K562 (cell line): ENCODE results near the gene PRKACA. TPM values are rescaled to one million over a fixed set of nuclear protein-coding genes. Genes with fewer than 3 reads are reported as not detected.

ENCODE experiments used
- CBX1 ChIP-seq: sonication (generic); IDR thresholded peaks from 2 replicates; pipeline ENCODE4 v1.6.1; 2016; ENCODE audit warnings: antibody characterized with exemption, low read depth, mild to moderate bottlenecking
- FOXM1 ChIP-seq, 2 experiments: fragments of 450-650 bp in 1 of 2; sonication (generic) in 1 of 2; formaldehyde crosslinking in 1 of 2; IDR thresholded peaks; 2 replicates each; pipeline versions ENCODE4 v1.6.1 to v1.9.0; 2017 to 2022; ENCODE audit warnings: low read depth in 2 of 2, mild to moderate bottlenecking in 2 of 2, missing genetic modification reagents in 1 of 2, moderate library complexity in 1 of 2
- KAT2B ChIP-seq: IDR thresholded peaks from one replicate; pipeline ENCODE4 v1.6.1; 2012; ENCODE audit warnings: low read depth, mild to moderate bottlenecking, control low read depth, inconsistent platforms, low read length, moderate library complexity
- MLLT1 ChIP-seq, 2 experiments: fragments of 450-650 bp; IDR thresholded peaks; 2 replicates each; pipeline ENCODE4 v1.6.1; 2016
- NR0B1 ChIP-seq: fragments of 450-650 bp; IDR thresholded peaks from one replicate; pipeline ENCODE4 v1.6.1; 2018; ENCODE audit warnings: mild to moderate bottlenecking, moderate library complexity; ENCODE audit not compliant: partially characterized antibody
- POLR2G ChIP-seq: fragments of 200-400 bp; formaldehyde crosslinking; IDR thresholded peaks from 2 replicates; pipeline ENCODE4 v1.6.1; 2017; ENCODE audit warnings: low read depth, mild to moderate bottlenecking, antibody characterized with exemption, low read length, moderate library complexity
- SRF ChIP-seq, 2 experiments: fragments of 250-450, 450-650 bp in 1 of 2; sonication (Bioruptor Pico) in 1 of 2; sonication (generic) in 1 of 2; formaldehyde crosslinking; IDR thresholded peaks; 2 replicates each; pipeline versions ENCODE4 v1.5.0 to v1.5.1; 2020 to 2022; ENCODE audit warnings: mild to moderate bottlenecking in 1 of 2, missing genetic modification reagents in 1 of 2
- THAP12 ChIP-seq: fragments of 250-450 bp; sonication (Bioruptor Pico); IDR thresholded peaks from 2 replicates; pipeline ENCODE4 v1.9.0; 2021; ENCODE audit warnings: mild to moderate bottlenecking, inconsistent platforms
- ZBTB11 ChIP-seq, 3 experiments: fragments of 200-800 bp in 1 of 3; fragments of 250-450 bp in 1 of 3; fragments of 450-650 bp in 1 of 3; sonication (Bioruptor Pico) in 1 of 3; sonication (Bioruptor generic) in 1 of 3; formaldehyde crosslinking in 1 of 3; IDR thresholded peaks; 2 replicates each; pipeline versions ENCODE4 v1.6.1 to v1.8.0; 2016 to 2022; ENCODE audit warnings: mild to moderate bottlenecking in 2 of 3, missing genetic modification characterization in 2 of 3, missing compliant biosample characterization in 1 of 3, moderate library complexity in 1 of 3
- ZBTB33 ChIP-seq: sonication (generic); formaldehyde crosslinking; IDR thresholded peaks from 2 replicates; pipeline ENCODE4 v1.8.1; 2023; ENCODE audit warnings: mild to moderate bottlenecking, missing genetic modification reagents
- ZFP36 ChIP-seq: fragments of 150-350 bp; IDR thresholded peaks from 2 replicates; pipeline ENCODE4 v1.6.1; 2018; ENCODE audit warnings: low read length, low read depth; ENCODE audit not compliant: partially characterized antibody
- ZNF511 ChIP-seq: sonication (generic); formaldehyde crosslinking; IDR thresholded peaks from 2 replicates; pipeline ENCODE4 v1.8.0; 2022; ENCODE audit warnings: mild to moderate bottlenecking, missing genetic modification reagents
- polyA plus RNA-seq, 8 experiments: library from polyadenylated mRNA; depleted of rRNA in 4 of 8; stranded (reverse) in 5 of 8; unstranded in 3 of 8; fragments of >200 nt; fragmentation: Nextera tagmentation in 2 of 8; fragmentation: Illumina TruSeq in 1 of 8; extraction: Ambion mirVana in 2 of 8; extraction: Trizol in 1 of 8; gene quantifications; 2 replicates each; pipeline versions ENCODE4 v1.2.1 to v1.2.3, GENCODE V29; 2011 to 2014; ENCODE audit warnings: inconsistent platforms in 1 of 8, missing spikeins in 1 of 8
- total RNA-seq, 7 experiments: library from RNA; depleted of rRNA in 6 of 7; stranded (reverse); fragments of >200 nt in 6 of 7; fragmentation: Illumina TruSeq in 2 of 7; extraction: Trizol in 2 of 7; gene quantifications; 2 replicates each; pipeline versions ENCODE4 v1.2.1 to v1.2.3, GENCODE V29; 2011 to 2021; ENCODE audit warnings: low replicate concordance in 1 of 7

The PRKACA gene
- total and polyA plus RNA-seq, 9 of the 15 experiments (the other 6 are each of a cell fraction or from before 2014, with no cell fraction given): 1.2 to 63.1 (median 13.0) TPM

- TF ChIP-seq ZBTB11 (CRISPR knock-in tag; IDR thresholded peaks at IDR 0.05): peak in 1 of 3 experiments; percentile 89; a peak in 2 of 6 replicates
- TF ChIP-seq ZFP36: peak; percentile 33
- TF ChIP-seq ZNF511 (CRISPR knock-in tag): peak; percentile 7; the same call in 1 of the 2 replicates
- no peak for TF ChIP-seq KAT2B
- peak; percentile 11; the same call in 1 of the 2 replicates for TF ChIP-seq FOXM1 (IDR thresholded peaks at IDR 0.05; ENCODE audit: low read depth)
- TF ChIP-seq FOXM1 (CRISPR knock-in tag; IDR thresholded peaks at IDR 0.05; ENCODE audit: low read depth): 0 out of 2 replicates have a peak, but pooled peaks have one; percentile 66
- TF ChIP-seq NR0B1: no peak
- peak; percentile 74; the same call in 1 of the 2 replicates for TF ChIP-seq CBX1
- TF ChIP-seq MLLT1 (IDR thresholded peaks at IDR 0.05): peak; percentile 57 to 87; a peak in 3 of 4 replicates
- TF ChIP-seq SRF (CRISPR knock-in tag; IDR thresholded peaks at IDR 0.05): peak in 1 of 2 experiments; percentile 34; a peak in 1 of 4 replicates
- TF ChIP-seq ZBTB33 (CRISPR knock-in tag): no peak
- no peak for TF ChIP-seq THAP12
- peak; percentile 61 for TF ChIP-seq POLR2G
Measured at GRCh38 chr19:14136509-14137281, 19.1 kb upstream of the PRKACA start, which contains the start of gene ASF1B (continued).
